Stimulated activated naive CD4-positive, alpha-beta T cell treated with Interleukin-2 at 50 U/mL for 16 hours (primary cell): Measurements from ENCODE around the gene PPP2R2C.

Source experiments
- DNase-seq: peaks from one replicate; lab custom pipeline; 2025; lab: John Stamatoyannopoulos, UW

The PPP2R2C gene

DNA sequence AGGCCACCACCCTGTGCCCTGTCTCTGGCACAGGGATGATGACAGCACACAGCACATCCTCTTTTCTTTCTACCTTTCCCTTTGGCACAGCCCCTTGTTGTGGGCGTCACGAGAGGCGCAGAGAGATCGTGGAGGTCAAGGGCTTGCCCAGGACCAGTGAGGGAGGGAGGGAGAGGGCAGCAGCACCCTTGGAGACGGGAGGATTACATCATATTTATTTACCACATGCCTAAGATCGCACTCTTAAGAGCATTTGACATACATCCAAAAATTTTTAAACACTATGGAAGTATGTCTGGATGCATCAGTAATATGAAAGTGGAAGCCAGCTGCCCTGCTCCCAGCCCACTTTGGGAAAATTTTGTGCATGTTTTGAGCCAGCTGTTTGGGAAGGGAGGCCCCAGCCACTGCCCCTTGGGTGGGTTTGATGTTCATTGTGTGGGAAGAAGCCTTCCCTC lies 190.1 kb downstream of the PPP2R2C start:
- DNase-seq, result no peak

- DNase-seq, result no peak
These were observed 190.7 kb downstream of the PPP2R2C start for GRCh38 chr4:6281436-6282313.

DNA sequence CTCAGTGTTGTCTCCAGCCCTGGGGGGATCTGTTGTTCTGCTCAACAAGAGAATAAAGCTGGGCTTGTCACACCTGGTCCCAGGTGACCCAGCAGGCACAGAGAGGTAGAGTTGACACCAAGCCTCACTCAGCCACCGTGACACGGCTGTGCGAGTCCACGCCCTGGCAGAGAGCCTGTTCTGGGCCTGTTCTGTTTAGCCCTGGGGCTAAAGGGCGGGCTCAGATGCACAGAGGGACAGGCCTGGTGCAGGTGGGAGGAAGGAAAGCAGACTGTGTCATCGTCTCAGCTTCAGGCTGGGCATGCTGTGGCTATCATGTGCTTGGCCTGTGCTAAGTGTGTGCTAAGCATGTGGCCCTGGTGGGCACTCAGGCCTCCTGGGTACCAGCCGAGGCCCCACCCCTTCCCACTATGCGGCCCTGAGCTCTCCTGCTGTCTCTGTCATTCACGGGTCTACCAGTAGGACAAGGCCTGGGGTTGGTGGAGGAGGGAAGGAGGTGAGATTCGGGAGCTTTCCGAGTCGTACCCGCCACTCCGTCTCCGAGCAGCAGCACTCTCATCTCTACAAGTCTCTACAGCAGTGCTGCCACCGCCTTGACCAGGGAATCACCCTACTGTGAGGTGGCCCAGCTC lies 191.9 kb downstream of the PPP2R2C start:
- DNase-seq, result no peak

GRCh38 chr4:6279582-6280289 lies 192.7 kb downstream of the PPP2R2C start:
- no peak for DNase-seq

GRCh38 chr4:6278801-6279197 lies 193.6 kb downstream of the PPP2R2C start:
- DNase-seq, result no peak

DNA sequence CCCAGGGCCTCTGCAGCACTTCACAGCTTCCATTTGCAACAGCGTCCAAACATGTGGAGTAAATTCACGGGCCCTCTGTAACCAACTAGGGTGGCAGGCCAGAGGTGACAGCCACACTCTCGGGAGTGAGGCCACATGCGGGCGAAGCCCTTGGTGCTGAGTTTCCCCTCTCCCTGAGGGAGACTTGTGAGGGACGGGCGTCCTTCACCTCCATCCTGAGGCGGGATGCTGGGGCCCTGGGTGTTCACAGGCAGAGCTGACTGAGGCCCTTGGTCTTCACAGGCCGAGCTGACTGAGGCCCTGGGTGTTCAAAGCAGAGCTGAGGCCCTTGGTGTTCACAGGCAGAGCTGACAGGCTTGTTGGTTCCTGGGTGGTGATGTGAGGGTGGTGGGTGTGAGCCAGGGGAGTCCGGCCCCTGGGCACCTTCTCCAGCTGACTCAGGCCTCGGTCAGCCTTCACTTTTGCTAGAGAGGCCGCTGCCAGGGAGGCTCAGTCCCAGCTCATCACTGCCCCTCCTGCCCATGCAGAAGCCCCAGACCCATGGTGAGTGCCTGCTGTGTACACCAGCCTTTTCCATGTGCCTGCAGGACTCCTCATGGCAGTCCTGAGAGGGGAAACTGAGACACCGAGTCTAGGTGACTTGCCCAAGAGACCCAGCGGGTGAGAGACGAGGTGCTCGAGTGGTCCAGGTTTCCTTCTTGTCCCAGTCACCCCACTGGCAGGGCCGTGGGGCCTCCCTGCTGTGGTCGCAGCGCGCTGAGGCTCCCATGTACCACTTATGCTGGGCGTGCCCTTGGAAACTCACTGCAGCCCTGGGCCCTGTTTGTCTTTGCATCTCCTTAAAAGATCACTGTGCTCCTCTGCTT lies 194.2 kb downstream of the PPP2R2C start:
- no peak for DNase-seq

- no peak for DNase-seq
These were observed 195.1 kb downstream of the PPP2R2C start for GRCh38 chr4:6277139-6277802.

GRCh38 chr4:6275898-6276806 lies 196.3 kb downstream of the PPP2R2C start:
- DNase-seq, result no peak

DNA sequence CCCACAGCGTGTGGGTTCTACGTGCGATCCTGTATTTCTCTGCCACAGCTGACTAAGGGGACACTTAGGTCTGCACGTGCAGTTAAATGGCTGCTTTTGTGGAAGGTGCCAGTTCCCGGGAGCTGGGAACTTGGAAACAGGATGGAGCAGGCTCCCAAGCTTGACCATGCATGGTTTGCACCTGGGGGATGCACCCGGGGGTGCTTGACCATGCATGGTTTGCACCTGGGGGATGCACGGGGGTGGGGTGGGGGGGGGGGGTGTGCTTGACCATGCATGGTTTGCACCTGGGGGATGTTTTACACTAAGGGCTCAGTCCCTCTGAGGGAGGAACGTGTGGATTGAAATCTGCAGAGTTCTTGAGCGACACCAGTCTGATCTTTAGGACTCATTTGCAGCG lies 197.1 kb downstream of the PPP2R2C start:
- no peak for DNase-seq

- no peak for DNase-seq
These were observed 198.8 kb downstream of the PPP2R2C start for GRCh38 chr4:6273661-6273990.

GRCh38 chr4:6272863-6273660 lies 199.4 kb downstream of the PPP2R2C start:
- no peak for DNase-seq

DNA sequence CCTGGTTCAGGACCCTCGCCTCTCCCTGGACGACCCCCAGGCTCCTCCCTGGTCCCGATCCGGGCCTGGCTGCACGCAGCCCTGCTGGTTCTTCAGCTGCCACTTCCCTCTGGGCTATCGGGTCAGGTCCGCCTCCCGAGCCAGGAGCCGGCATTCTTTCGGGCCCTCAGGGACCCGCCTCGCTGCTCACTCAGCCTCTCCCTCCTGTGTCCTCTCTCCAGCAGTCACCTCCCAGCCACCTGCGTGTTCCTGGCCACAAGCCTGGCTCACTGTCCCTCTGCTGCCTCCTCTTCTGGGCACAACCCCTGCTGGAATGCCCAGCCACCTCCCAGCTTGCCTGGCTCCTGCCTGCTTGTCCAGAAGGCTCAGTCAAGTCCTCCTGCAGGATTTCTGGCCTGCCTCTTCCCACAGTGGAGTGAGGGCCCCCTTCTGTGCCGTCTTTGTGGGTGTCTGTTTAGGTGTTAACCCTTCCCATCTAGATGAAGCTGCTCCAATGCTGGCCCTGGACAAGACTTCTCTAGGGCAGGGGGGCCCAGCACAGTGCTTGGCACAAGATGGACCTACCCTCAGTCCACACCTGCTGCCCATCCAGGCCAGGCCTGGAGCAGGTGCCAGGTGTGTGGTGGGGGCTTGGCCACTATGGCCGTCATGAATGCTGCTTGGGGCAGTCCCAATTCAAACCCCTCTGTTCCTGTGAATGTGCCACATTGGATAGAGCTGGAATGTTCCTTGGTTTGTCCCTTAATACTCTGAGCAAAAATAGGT lies 200.5 kb downstream of the PPP2R2C start:
- DNase-seq, result no peak

DNA sequence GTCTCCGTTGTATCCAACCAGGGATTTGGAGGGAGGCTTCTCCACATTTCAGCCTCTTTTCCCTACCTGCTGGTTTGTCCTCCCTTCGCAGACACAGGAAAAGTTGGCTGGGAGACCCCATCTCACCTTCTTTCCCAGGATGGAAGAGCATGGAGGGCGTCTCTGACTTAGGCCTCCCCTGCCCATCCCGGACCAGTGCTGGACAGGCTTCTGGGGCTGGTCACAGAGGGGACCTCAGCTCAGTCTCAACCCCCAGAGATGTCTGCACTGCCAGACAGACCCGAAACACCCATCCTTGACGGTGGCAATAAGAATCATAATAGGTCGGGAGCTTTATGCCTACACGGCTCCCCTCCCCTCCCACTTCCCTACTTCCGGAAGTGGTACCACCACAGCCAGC lies 201.2 kb downstream of the PPP2R2C start:
- DNase-seq, result no peak

- DNase-seq, result no peak
These were observed 201.7 kb downstream of the PPP2R2C start for GRCh38 chr4:6270636-6271121.
